Measurements from ENCODE around the gene SH3YL1.

SH3YL1 gene

DNA sequence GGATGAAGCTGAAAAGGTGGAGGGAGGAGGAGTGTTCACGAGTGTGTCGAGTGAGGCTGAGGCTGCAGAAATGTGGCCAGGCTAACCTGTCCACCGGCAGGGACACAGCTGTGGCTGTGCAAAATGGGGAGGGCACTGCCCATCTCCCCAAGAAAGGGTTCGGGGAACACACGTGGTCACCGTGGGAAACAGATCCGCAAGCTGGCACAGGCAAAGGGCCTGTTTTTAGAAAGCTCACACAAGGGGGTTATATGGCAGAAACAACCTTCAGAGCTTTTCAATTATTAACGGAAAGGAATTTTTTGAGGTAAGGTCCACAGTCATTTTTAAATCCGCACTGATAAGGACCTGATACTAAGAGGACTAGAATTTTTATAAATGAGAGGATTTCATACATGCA is 35.7 kb downstream of the SH3YL1 start:
- Histone ChIP-seq H3K4me3 (ENCODE audit: low read depth in 1 of 2, low read length in 2 of 2) (no peak overlapping the region), H3K27me3 (ENCODE audit: control insufficient read depth in 1 of 2, insufficient read depth in 2 of 2, low read length in 2 of 2) (no peaks in the 10 kb centered on the region), H3K9me3 (ENCODE audit: control insufficient read depth in 1 of 2, low read length in 2 of 2) (no peaks in the 10 kb centered on the region), H3K4me1 (ENCODE audit: control insufficient read depth in 1 of 2, insufficient read depth in 2 of 2, low read length in 2 of 2) (no peaks in the 10 kb centered on the region), H3K9ac (ENCODE audit: low read depth in 1 of 2, low read length in 2 of 2) (no peak overlapping the region), H3K36me3 (ENCODE audit: control insufficient read depth in 1 of 2, insufficient read depth in 2 of 2, low read length in 2 of 2) (peaks cover 22 to 42% of the 10 kb centered on the region in 2 donors), H3K27ac (ENCODE audit: low read depth, low read length) (no peak overlapping the region)

DNA sequence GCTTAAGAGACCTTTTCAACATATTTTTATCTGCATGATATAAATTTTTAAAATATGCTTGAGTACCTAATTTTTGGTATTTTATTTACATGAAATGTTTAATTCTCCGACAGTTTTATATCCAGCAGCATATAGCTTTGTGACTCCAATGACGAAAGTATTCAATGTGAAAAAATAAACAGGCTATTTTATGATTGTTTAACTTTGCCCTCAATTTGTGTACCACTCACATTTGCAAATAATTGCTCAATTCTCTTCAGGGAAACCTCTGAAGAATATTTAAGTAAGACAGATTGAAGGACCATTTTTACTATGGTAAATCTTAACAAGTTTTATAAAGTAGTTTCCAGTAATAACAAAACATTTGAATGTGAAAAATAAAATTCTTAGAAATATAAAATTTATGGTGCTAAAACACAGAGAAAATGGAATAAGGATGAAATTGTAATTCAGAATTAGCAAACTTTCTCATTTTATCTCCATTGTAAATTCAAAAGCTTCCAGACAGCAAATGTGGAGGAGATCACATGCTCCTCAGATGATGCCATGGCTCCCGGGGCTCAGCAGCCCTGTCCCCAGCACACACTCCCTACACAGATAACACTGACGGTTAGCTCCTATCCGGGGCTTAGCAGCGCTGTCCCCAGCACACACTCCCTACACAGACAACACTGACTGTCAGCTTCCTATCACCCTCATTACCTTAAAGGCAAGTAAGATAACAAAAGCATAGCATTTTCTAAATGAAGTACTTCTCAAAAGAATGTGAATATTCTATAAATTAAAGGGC is 39.7 kb downstream of the SH3YL1 start:
- Histone ChIP-seq H3K27me3 (ENCODE audit: control insufficient read depth in 1 of 2, insufficient read depth in 2 of 2, low read length in 2 of 2) (no peaks in the 10 kb centered on the region), H3K9me3 (ENCODE audit: control insufficient read depth in 1 of 2, low read length in 2 of 2) (no peaks in the 10 kb centered on the region), H3K4me1 (ENCODE audit: control insufficient read depth in 1 of 2, insufficient read depth in 2 of 2, low read length in 2 of 2) (no peaks in the 10 kb centered on the region), H3K4me3 (ENCODE audit: low read depth in 1 of 2, low read length in 2 of 2) (no peak overlapping the region), H3K9ac (ENCODE audit: low read depth in 1 of 2, low read length in 2 of 2) (no peak overlapping the region), H3K36me3 (ENCODE audit: control insufficient read depth in 1 of 2, insufficient read depth in 2 of 2, low read length in 2 of 2) (peaks cover 30 to 47% of the 10 kb centered on the region in 2 donors), H3K27ac (ENCODE audit: low read depth, low read length) (no peak overlapping the region)

DNA sequence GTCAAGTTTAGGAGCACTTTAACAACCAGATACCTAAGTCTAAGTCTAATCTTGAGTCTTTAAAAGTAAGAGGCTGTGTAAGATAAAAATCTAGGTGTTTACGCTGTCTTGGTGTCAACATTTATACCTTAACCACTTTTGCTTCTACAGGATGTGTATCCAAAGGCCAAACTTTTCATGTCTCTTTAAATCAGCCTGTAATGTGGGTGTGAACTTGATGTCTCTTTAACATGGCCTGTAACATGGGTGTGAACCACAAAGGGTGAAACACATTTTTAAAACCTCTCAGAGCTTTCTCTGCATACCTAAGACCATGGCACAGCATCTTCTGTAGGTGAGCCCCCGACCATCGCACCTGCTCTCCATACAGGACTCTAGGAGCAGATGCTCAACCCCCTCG is 40.4 kb downstream of the SH3YL1 start:
- Histone ChIP-seq H3K27ac (ENCODE audit: low read depth, low read length) (no peak overlapping the region), H3K27me3 (ENCODE audit: control insufficient read depth in 1 of 2, insufficient read depth in 2 of 2, low read length in 2 of 2) (no peaks in the 10 kb centered on the region), H3K9ac (ENCODE audit: low read depth in 1 of 2, low read length in 2 of 2) (no peak overlapping the region), H3K9me3 (ENCODE audit: control insufficient read depth in 1 of 2, low read length in 2 of 2) (no peaks in the 10 kb centered on the region), H3K4me1 (ENCODE audit: control insufficient read depth in 1 of 2, insufficient read depth in 2 of 2, low read length in 2 of 2) (no peaks in the 10 kb centered on the region), H3K4me3 (ENCODE audit: low read depth in 1 of 2, low read length in 2 of 2) (no peak overlapping the region), H3K36me3 (ENCODE audit: control insufficient read depth in 1 of 2, insufficient read depth in 2 of 2, low read length in 2 of 2) (peaks cover 24 to 48% of the 10 kb centered on the region in 2 donors)

DNA sequence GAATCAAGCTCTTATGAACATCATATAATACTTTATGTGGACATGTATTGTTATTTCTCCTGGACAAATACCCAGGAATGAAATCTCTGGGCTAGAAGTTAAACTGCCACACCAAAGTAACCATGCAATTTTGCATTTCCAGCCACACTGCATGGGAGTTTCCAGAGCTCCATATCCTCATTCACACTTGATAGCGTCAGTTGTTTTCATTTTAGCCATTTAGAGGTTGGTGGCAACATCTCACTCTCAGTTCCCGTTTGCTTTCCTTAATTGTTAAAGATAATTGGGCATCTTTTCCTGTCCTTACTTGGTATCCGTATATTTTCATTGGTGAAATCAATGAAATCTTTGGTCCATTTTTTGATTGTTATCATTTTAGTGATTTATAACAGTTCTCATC is 47.8 kb downstream of the SH3YL1 start:
- no peaks in the 10 kb centered on the region for H3K4me1 ChIP-seq (ENCODE audit: control insufficient read depth in 1 of 2, insufficient read depth in 2 of 2, low read length in 2 of 2)
- H3K36me3 ChIP-seq (ENCODE audit: control insufficient read depth in 1 of 2, insufficient read depth in 2 of 2, low read length in 2 of 2): peaks cover 8 to 17% of the 10 kb centered on the region in 2 donors
- peaks cover 3 to 9% of the 10 kb centered on the region in 2 donors for H3K9me3 ChIP-seq (ENCODE audit: control insufficient read depth in 1 of 2, low read length in 2 of 2)
- no peak overlapping the region for H3K4me3 ChIP-seq (ENCODE audit: low read depth in 1 of 2, low read length in 2 of 2)
- no peak overlapping the region for H3K9ac ChIP-seq (ENCODE audit: low read depth in 1 of 2, low read length in 2 of 2)
- no peak overlapping the region for H3K27ac ChIP-seq (ENCODE audit: low read depth, low read length)
- H3K27me3 ChIP-seq (ENCODE audit: control insufficient read depth in 1 of 2, insufficient read depth in 2 of 2, low read length in 2 of 2): no peaks in the 10 kb centered on the region

DNA sequence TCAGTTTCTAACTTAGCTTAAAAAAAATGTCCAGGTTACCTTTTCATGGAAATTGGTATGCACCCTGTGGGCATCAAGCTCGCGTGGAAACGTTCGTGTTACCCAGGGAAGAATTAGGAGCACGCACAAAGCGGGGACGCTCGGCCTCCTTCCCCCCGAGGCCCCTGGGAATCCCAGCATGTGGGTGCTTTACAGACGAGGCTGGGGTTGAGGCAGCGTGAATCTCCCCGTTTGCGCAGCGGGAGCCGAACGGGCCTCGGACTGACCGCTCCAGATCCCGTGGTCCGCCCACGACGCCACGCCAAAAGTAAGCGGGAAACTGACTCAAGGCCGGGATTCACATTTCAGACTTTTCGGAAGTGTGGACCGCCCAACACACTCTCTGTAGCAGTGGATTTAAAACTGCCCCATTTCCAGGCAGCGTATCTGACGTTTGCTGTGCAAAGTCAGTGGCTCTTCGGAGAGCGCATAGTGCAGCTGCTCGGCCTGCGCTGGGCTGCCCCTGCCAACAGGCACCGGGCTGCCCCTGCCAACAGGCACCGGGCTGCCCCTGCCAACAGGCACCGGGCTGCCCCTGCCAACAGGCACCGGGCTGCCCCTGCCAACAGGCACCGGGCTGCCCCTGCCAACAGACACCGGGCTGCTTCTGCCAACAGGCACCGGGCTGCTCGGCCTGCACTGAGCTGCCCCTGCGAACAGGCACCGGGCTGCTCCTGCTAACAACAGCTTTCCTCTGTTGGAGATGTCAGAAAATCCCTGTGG is 49.7 kb downstream of the SH3YL1 start:
- Histone ChIP-seq H3K4me1 (ENCODE audit: control insufficient read depth in 1 of 2, insufficient read depth in 2 of 2, low read length in 2 of 2) (no peaks in the 10 kb centered on the region), H3K9ac (ENCODE audit: low read depth in 1 of 2, low read length in 2 of 2) (no peak overlapping the region), H3K27me3 (ENCODE audit: control insufficient read depth in 1 of 2, insufficient read depth in 2 of 2, low read length in 2 of 2) (no peaks in the 10 kb centered on the region)

DNA sequence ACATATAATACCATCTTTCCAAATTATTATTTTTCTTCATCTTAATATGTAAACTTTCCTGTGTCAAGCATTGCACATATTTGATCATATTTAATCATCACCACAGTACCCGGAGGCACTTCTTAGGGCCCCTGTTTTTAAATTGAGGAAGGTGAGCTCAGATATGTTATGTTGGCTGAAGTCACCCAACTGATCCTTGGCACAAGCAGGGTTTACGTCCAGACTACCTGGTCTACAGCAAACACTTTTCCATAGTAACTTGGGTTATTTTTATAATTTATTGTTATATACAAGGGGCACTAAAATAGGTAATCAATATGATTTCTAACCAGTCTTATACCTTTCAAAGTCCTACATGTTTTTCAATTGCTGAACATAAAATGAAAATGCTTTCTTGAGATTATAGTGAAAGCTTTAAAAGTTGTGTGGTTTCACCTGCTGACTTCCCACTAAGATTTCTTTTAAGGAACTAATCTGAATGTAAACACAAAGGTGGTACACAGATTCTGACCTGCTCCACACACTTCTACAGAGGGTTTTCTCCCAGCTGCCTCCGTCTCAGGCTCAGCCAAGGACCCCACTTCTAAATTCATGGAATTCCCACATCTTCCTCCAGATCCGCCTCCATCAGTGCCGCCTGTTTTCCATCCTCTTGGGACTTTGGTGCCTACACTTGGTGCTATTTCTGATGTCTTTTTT is 52.2 kb downstream of the SH3YL1 start:
- no peak overlapping the region for H3K27ac ChIP-seq (ENCODE audit: low read depth, low read length)

More for the DNA sequence above, 49.7 kb downstream of the SH3YL1 start:
- Histone ChIP-seq H3K27ac (ENCODE audit: low read depth, low read length) (no peak overlapping the region), H3K36me3 (ENCODE audit: control insufficient read depth in 1 of 2, insufficient read depth in 2 of 2, low read length in 2 of 2) (peaks cover 5 to 10% of the 10 kb centered on the region in 2 donors), H3K9me3 (ENCODE audit: control insufficient read depth in 1 of 2, low read length in 2 of 2) (peaks cover 3 to 9% of the 10 kb centered on the region in 2 donors), H3K4me3 (ENCODE audit: low read depth in 1 of 2, low read length in 2 of 2) (no peak overlapping the region)

DNA sequence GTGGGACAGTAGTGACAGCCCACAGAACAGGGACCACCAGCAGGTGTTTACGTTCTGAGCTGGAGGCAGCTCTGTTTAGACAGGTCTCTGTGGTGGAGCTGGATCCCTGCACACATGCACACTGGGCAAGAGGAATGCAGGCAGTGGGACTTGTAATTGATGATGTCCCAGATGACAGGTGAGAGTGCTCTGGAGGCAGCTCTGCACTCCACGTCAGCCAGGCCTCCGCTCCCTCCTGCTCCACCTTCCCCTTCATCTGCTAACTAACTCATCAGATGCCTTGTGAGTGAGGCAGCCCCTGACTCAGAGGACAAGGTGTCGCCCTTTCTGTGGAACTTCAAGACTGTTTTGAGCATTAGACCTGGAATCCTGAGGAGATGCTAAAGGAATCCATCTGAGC is 53.2 kb downstream of the SH3YL1 start:
- Histone ChIP-seq H3K27me3 (ENCODE audit: control insufficient read depth in 1 of 2, insufficient read depth in 2 of 2, low read length in 2 of 2) (no peaks in the 10 kb centered on the region), H3K27ac (ENCODE audit: low read depth, low read length) (no peak overlapping the region), H3K4me3 (ENCODE audit: low read depth in 1 of 2, low read length in 2 of 2) (no peak overlapping the region), H3K9ac (ENCODE audit: low read depth in 1 of 2, low read length in 2 of 2) (no peak overlapping the region), H3K9me3 (ENCODE audit: control insufficient read depth in 1 of 2, low read length in 2 of 2) (peaks cover 3 to 9% of the 10 kb centered on the region in 2 donors), H3K4me1 (ENCODE audit: control insufficient read depth in 1 of 2, insufficient read depth in 2 of 2, low read length in 2 of 2) (no peaks in the 10 kb centered on the region), H3K36me3 (ENCODE audit: control insufficient read depth in 1 of 2, insufficient read depth in 2 of 2, low read length in 2 of 2) (no peaks in the 10 kb centered on the region)

More for the DNA sequence above, 52.2 kb downstream of the SH3YL1 start:
- Histone ChIP-seq H3K36me3 (ENCODE audit: control insufficient read depth in 1 of 2, insufficient read depth in 2 of 2, low read length in 2 of 2) (no peaks in the 10 kb centered on the region), H3K9ac (ENCODE audit: low read depth in 1 of 2, low read length in 2 of 2) (no peak overlapping the region), H3K4me3 (ENCODE audit: low read depth in 1 of 2, low read length in 2 of 2) (no peak overlapping the region), H3K4me1 (ENCODE audit: control insufficient read depth in 1 of 2, insufficient read depth in 2 of 2, low read length in 2 of 2) (no peaks in the 10 kb centered on the region), H3K27me3 (ENCODE audit: control insufficient read depth in 1 of 2, insufficient read depth in 2 of 2, low read length in 2 of 2) (no peaks in the 10 kb centered on the region), H3K9me3 (ENCODE audit: control insufficient read depth in 1 of 2, low read length in 2 of 2) (peaks cover 3 to 9% of the 10 kb centered on the region in 2 donors)

DNA sequence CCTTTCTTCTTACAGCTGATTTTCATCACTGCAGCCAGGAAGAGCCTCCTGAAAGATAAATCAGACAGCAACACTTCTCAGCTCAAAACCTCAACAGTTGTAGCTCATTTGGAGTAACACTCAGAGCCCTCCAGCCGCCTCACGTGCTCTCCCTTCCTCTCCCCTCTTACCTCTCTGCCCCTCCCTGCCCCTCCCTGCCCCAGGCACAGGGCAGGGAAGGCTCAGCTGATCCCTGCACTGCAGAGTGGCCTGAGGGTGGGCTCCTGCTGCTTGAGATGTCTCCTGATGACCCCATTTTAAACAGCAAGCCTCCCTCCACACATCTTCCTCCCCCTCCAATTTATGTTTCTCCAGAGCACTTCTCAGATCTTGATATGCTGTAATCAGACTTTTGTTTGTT is 54.4 kb downstream of the SH3YL1 start:
- peaks cover 3 to 9% of the 10 kb centered on the region in 2 donors for H3K9me3 ChIP-seq (ENCODE audit: control insufficient read depth in 1 of 2, low read length in 2 of 2)
- H3K4me3 ChIP-seq (ENCODE audit: low read depth in 1 of 2, low read length in 2 of 2): no peak overlapping the region
- H3K27me3 ChIP-seq (ENCODE audit: control insufficient read depth in 1 of 2, insufficient read depth in 2 of 2, low read length in 2 of 2): no peaks in the 10 kb centered on the region
- H3K36me3 ChIP-seq (ENCODE audit: control insufficient read depth in 1 of 2, insufficient read depth in 2 of 2, low read length in 2 of 2): no peaks in the 10 kb centered on the region
- H3K27ac ChIP-seq (ENCODE audit: low read depth, low read length): no peak overlapping the region
- no peak overlapping the region for H3K9ac ChIP-seq (ENCODE audit: low read depth in 1 of 2, low read length in 2 of 2)
- H3K4me1 ChIP-seq (ENCODE audit: control insufficient read depth in 1 of 2, insufficient read depth in 2 of 2, low read length in 2 of 2): no peaks in the 10 kb centered on the region

DNA sequence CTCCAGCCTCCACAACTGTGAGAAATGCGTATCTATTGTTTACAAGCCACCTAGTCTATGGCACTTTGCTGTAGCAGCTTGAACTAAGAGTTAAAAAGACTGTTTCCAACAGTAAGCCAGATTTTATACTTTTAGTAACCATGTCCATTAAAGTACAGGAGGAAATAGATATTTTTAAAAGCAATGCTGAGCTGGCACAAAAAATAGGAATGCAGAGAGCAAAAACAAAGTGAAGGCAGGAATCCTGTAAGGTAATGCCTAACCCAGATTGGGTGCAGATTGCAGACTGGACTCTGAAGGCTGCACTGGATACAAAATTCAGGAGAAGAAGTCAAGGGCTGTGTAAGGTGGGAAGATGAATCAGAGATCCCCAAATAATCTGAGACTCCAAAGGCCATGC is 55.5 kb downstream of the SH3YL1 start:
- Histone ChIP-seq H3K4me3 (ENCODE audit: low read depth in 1 of 2, low read length in 2 of 2) (no peak overlapping the region), H3K9ac (ENCODE audit: low read depth in 1 of 2, low read length in 2 of 2) (no peak overlapping the region), H3K9me3 (ENCODE audit: control insufficient read depth in 1 of 2, low read length in 2 of 2) (peaks cover 3 to 9% of the 10 kb centered on the region in 2 donors), H3K27me3 (ENCODE audit: control insufficient read depth in 1 of 2, insufficient read depth in 2 of 2, low read length in 2 of 2) (no peaks in the 10 kb centered on the region), H3K27ac (ENCODE audit: low read depth, low read length) (no peak overlapping the region), H3K36me3 (ENCODE audit: control insufficient read depth in 1 of 2, insufficient read depth in 2 of 2, low read length in 2 of 2) (no peaks in the 10 kb centered on the region), H3K4me1 (ENCODE audit: control insufficient read depth in 1 of 2, insufficient read depth in 2 of 2, low read length in 2 of 2) (no peaks in the 10 kb centered on the region)

DNA sequence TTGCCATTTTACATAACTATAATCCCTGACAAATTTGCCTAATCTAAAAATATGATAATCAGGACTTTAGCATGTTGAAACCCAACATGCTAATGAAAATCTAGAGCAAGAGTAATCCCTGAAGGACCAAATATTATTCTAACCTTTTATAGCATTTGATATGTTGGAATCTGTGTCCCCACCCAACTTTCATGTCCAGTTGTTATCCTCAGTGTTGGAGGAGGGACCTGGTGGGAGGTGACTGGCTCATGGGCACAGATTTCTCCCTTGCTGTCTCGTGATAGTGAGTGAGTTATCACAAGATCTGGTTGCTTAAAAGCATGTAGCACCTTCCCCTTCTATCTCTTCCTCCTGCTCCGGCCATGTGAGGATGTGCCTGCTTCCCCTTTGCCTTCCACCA is 59.8 kb downstream of the SH3YL1 start:
- Histone ChIP-seq H3K9ac (ENCODE audit: low read depth in 1 of 2, low read length in 2 of 2) (no peak overlapping the region), H3K27me3 (ENCODE audit: control insufficient read depth in 1 of 2, insufficient read depth in 2 of 2, low read length in 2 of 2) (no peaks in the 10 kb centered on the region), H3K36me3 (ENCODE audit: control insufficient read depth in 1 of 2, insufficient read depth in 2 of 2, low read length in 2 of 2) (no peaks in the 10 kb centered on the region), H3K4me1 (ENCODE audit: control insufficient read depth in 1 of 2, insufficient read depth in 2 of 2, low read length in 2 of 2) (no peaks in the 10 kb centered on the region), H3K27ac (ENCODE audit: low read depth, low read length) (no peak overlapping the region), H3K4me3 (ENCODE audit: low read depth in 1 of 2, low read length in 2 of 2) (no peak overlapping the region), H3K9me3 (ENCODE audit: control insufficient read depth in 1 of 2, low read length in 2 of 2) (no peaks in the 10 kb centered on the region)
